GM18519 (cell line): Measurements from ENCODE around the gene CFAP53.
A peak's percentile ranks its signal among the peaks of the same experiment; 100 is the strongest.
"Not testable (repeated sequence)": the region's sequence is repeated elsewhere in the genome, so short reads cannot be mapped to it uniquely, and the experiment has no call there.

Experiments used
- ATAC-seq: cut with Tn5 transposase; IDR thresholded peaks from one replicate; pipeline ENCODE4 v1.9.1; 2021; ENCODE audit warnings: mild to moderate bottlenecking, moderate library complexity; ENCODE audit not compliant: unreplicated experiment, low FRiP score

Gene CFAP53

GRCh38 chr18:50274044-50274442 lies 7.7 kb upstream of the CFAP53 start:
- ATAC-seq: no peak

GRCh38 chr18:50273203-50274043 lies 7.1 kb upstream of the CFAP53 start:
- ATAC-seq: no peak

GRCh38 chr18:50272568-50272967 lies 6.3 kb upstream of the CFAP53 start:
- no peak for ATAC-seq

- peak; percentile 63 for ATAC-seq
Measured at GRCh38 chr18:50268022-50268747, 1.9 kb upstream of the CFAP53 start.

- ATAC-seq: no peak
Measured at GRCh38 chr18:50262977-50263376, 3.3 kb downstream of the CFAP53 start.

GRCh38 chr18:50250935-50251334 lies 15.4 kb downstream of the CFAP53 start:
- ATAC-seq: no peak

- ATAC-seq: no peak
Measured at GRCh38 chr18:50249576-50249975, 16.7 kb downstream of the CFAP53 start.

GRCh38 chr18:50247561-50247960 lies 18.7 kb downstream of the CFAP53 start:
- ATAC-seq: no peak

GRCh38 chr18:50241768-50242167 lies 24.5 kb downstream of the CFAP53 start:
- ATAC-seq: not testable (repeated sequence)

- no peak for ATAC-seq
Measured at GRCh38 chr18:50240080-50240563, 26.2 kb downstream of the CFAP53 start.

- no peak for ATAC-seq
Measured at GRCh38 chr18:50232419-50232818, 33.9 kb downstream of the CFAP53 start.

- ATAC-seq: no peak
Measured at GRCh38 chr18:50231621-50232020, 34.7 kb downstream of the CFAP53 start.

- not testable (repeated sequence) for ATAC-seq
Measured at GRCh38 chr18:50220249-50220648, 46.0 kb downstream of the CFAP53 start.

GRCh38 chr18:50218432-50219197 lies 47.7 kb downstream of the CFAP53 start:
- ATAC-seq: no peak

- no peak for ATAC-seq
Measured at GRCh38 chr18:50209311-50209710, 57.0 kb downstream of the CFAP53 start.

GRCh38 chr18:50207722-50208121 lies 58.6 kb downstream of the CFAP53 start:
- no peak for ATAC-seq

GRCh38 chr18:50203801-50204604 lies 62.3 kb downstream of the CFAP53 start:
- no peak for ATAC-seq

GRCh38 chr18:50201476-50202018 lies 64.7 kb downstream of the CFAP53 start:
- no peak for ATAC-seq

GRCh38 chr18:50199921-50200320 lies 66.4 kb downstream of the CFAP53 start:
- no peak for ATAC-seq

GRCh38 chr18:50199346-50199855 lies 66.9 kb downstream of the CFAP53 start:
- ATAC-seq: no peak
